ENCODE measurements around the gene COMT.

COMT gene

DNA sequence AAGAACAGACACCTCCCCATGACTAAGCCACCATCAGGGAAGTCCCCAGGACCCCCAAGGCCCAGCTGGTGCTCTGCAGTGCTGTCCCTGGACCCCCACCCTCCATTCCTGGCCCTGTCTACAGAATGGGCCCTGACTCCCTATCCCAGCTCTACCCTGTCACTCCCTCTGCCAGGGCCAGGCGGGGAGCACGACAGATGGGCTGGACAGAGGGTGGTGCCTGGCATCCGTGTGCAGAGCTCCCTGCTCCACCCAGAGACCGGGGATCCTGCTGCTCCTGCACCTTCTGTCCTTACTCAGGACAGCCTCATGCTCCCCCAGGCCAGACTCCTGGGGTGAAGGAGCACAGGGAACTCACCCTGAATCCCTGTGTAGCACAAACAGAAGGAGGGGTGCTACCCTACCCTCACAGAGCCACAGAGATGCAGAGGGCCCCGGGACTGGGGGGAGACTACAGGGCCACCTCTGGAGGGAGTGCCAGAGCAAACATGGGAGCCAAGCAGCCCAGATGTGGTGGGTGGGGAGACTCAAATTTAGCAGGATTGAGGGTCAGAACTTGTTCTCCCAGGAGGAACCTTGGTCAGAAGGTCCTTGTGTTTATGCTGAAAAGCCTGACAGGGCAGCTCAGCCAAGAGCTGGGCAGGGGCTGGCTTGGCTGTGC is 73.1 kb downstream of the COMT start:
- DNase-seq = no peak

- no peak for DNase-seq
These were observed 73.6 kb downstream of the COMT start for GRCh38 chr22:20015187-20015625.

DNA sequence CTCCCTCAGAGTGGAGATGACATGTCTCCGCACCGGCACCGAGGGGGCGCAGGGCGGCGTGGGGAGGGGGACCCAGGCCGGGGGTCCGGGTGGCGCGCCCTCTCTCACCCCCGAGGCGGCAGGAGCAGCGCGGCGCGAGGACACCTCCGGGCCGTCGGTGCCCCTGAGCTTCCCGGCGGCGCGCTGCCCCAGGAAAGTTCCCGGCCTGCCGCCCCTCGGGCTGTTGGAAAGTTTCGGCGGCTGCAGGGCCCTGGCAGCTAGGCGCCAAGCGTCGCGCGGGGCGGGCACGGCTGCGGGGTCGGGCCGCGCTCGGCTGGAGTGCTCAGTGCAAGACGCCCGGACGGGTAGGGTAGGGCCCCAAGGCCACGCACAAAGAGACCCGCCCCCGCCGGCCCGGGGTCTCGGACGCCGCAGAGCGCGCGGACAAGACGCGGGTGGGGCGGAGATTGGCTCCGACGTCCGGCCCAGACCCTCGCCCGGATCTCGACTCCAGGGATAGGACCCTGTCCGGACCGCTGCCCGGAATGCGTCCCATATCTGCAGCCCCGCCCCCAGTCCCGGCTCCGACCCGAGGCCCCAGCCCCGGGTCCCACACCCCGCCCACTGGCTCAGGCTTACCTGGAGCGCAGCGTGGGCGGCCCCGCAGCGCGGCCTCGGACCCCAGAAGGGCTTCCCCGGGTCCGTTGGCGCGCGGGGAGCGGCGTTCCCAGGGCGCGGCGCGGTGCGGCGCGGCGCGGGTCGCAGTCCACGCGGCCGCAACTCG is 74.6 kb downstream of the COMT start:
- peak; percentile 58 for DNase-seq

GRCh38 chr22:20016734-20017621 is 75.4 kb downstream of the COMT start, which contains the start of gene ARVCF:
Gene ARVCF (minus strand): TSS chr22:20016823. CDS start chr22:19990794, 26,029 bp downstream.
- DNase-seq = peak; percentile 97

- no peak for DNase-seq
These were observed 76.0 kb downstream of the COMT start for GRCh38 chr22:20017622-20017958.

GRCh38 chr22:20018001-20018400 is 76.4 kb downstream of the COMT start:
- DNase-seq = no peak

All from 8988T (cell line).